ENCODE results near the gene POU2F1. TPM values are rescaled to one million over a fixed set of nuclear protein-coding genes. Genes with fewer than 3 reads are reported as not detected.

The POU2F1 gene
- polyA plus RNA-seq, 1 donor from 2014 or later = 10.9 TPM

DNA sequence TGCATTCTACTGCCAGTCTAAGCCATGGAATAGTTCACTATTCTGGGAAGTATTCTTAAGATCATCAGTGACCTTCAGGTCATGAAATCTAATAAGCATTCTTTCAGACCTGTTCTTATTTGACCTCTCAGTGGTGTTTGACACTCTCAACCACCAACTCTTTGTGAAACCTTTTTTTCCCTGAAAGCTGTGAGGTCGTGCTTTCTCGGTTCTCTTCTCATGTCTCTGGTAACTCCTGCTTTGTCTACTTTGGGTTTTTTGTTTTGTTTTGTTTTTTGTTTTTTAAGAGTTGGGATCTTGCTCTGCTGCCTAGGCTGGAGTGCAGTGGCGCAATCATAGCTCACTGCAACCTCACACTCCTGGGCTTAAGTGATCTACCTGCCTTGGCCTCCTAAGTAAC is 56.3 kb downstream of the POU2F1 start:
- H3F3A ChIP-seq (ENCODE audit: insufficient read depth, low read length, poor library complexity, severe bottlenecking) = no peaks in the 10 kb centered on the region
- TF ChIP-seq, protein P1, sequence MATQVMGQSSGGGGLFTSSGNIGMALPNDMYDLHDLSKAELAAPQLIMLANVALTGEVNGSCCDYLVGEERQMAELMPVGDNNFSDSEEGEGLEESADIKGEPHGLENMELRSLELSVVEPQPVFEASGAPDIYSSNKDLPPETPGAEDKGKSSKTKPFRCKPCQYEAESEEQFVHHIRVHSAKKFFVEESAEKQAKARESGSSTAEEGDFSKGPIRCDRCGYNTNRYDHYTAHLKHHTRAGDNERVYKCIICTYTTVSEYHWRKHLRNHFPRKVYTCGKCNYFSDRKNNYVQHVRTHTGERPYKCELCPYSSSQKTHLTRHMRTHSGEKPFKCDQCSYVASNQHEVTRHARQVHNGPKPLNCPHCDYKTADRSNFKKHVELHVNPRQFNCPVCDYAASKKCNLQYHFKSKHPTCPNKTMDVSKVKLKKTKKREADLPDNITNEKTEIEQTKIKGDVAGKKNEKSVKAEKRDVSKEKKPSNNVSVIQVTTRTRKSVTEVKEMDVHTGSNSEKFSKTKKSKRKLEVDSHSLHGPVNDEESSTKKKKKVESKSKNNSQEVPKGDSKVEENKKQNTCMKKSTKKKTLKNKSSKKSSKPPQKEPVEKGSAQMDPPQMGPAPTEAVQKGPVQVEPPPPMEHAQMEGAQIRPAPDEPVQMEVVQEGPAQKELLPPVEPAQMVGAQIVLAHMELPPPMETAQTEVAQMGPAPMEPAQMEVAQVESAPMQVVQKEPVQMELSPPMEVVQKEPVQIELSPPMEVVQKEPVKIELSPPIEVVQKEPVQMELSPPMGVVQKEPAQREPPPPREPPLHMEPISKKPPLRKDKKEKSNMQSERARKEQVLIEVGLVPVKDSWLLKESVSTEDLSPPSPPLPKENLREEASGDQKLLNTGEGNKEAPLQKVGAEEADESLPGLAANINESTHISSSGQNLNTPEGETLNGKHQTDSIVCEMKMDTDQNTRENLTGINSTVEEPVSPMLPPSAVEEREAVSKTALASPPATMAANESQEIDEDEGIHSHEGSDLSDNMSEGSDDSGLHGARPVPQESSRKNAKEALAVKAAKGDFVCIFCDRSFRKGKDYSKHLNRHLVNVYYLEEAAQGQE (IDR thresholded peaks at IDR 0.05; ENCODE audit: borderline replicate concordance) = no peak
- TF ChIP-seq SMC3 (conservative IDR thresholded peaks at IDR 0.05; ENCODE audit: poor library complexity) (no peak), EZH2 (IDR thresholded peaks at IDR 0.05; ENCODE audit: borderline replicate concordance, insufficient read depth, low read length, poor library complexity, severe bottlenecking) (no peak), TAF1 (IDR thresholded peaks at IDR 0.05; ENCODE audit: low read depth) (no peak), EP300 (conservative IDR thresholded peaks at IDR 0.05; ENCODE audit: poor library complexity, severe bottlenecking) (no peak), MXI1 (conservative IDR thresholded peaks at IDR 0.05; ENCODE audit: poor library complexity, severe bottlenecking) (no peak), POLR2AphosphoS5 (IDR thresholded peaks at IDR 0.05) (no peak), RAD21 (conservative IDR thresholded peaks at IDR 0.05) (no peak)
- TF ChIP-seq, protein P2, sequence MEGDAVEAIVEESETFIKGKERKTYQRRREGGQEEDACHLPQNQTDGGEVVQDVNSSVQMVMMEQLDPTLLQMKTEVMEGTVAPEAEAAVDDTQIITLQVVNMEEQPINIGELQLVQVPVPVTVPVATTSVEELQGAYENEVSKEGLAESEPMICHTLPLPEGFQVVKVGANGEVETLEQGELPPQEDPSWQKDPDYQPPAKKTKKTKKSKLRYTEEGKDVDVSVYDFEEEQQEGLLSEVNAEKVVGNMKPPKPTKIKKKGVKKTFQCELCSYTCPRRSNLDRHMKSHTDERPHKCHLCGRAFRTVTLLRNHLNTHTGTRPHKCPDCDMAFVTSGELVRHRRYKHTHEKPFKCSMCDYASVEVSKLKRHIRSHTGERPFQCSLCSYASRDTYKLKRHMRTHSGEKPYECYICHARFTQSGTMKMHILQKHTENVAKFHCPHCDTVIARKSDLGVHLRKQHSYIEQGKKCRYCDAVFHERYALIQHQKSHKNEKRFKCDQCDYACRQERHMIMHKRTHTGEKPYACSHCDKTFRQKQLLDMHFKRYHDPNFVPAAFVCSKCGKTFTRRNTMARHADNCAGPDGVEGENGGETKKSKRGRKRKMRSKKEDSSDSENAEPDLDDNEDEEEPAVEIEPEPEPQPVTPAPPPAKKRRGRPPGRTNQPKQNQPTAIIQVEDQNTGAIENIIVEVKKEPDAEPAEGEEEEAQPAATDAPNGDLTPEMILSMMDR (IDR thresholded peaks at IDR 0.05; ENCODE audit: poor library complexity, severe bottlenecking) = no peak
- H3K27ac ChIP-seq (ENCODE audit: low read length) = no peak overlapping the region
- H4K20me1 ChIP-seq (ENCODE audit: insufficient read depth) = no peaks in the 10 kb centered on the region
- H3K9me3 ChIP-seq (ENCODE audit: low read length) = no peaks in the 10 kb centered on the region
- H2AFZ ChIP-seq (ENCODE audit: low read depth, low read length) = no peak overlapping the region
- no peak overlapping the region for H3K4me3 ChIP-seq (ENCODE audit: low read length)
- no peaks in the 10 kb centered on the region for H3K9me2 ChIP-seq (ENCODE audit: insufficient read depth, low read length)
- no peak overlapping the region for H3K4me2 ChIP-seq (ENCODE audit: low read length)
- no peaks in the 10 kb centered on the region for H3K36me3 ChIP-seq (ENCODE audit: insufficient read depth, low read length)
- H3K9ac ChIP-seq (ENCODE audit: low read length) = no peak overlapping the region
- H3K27me3 ChIP-seq (ENCODE audit: insufficient read depth, low read depth, low read length) = no peaks in the 10 kb centered on the region
- H3K79me2 ChIP-seq (replicated peaks; ENCODE audit: insufficient read depth, low read length) = peaks cover 36% of the 10 kb centered on the region

DNA sequence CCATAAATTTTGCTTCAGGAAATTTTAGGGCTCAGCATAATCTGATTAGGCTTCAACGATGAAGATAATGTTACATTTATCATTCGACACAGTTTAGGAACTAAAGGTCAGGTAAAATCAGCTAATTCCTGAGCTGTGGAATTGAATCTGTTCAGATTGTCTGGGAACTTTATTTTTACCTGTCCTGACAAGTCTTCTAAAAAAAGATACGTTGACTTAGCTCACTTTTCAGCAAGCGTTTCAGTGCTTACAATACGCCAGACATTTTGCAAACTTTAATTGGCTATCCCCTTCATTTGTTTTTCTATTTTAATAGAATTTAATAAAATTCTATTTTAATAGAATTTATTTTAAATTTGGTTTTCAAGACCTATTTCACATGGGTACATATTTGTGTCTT is 57.8 kb downstream of the POU2F1 start:
- Histone ChIP-seq H3K27me3 (ENCODE audit: insufficient read depth, low read depth, low read length) (no peaks in the 10 kb centered on the region), H3K4me3 (ENCODE audit: low read length) (no peak overlapping the region), H3K9me3 (ENCODE audit: low read length) (no peaks in the 10 kb centered on the region), H3K9ac (ENCODE audit: low read length) (no peak overlapping the region), H3K9me2 (ENCODE audit: insufficient read depth, low read length) (no peaks in the 10 kb centered on the region), H2AFZ (ENCODE audit: low read depth, low read length) (no peak overlapping the region), H3F3A (ENCODE audit: insufficient read depth, low read length, poor library complexity, severe bottlenecking) (no peaks in the 10 kb centered on the region), H4K20me1 (ENCODE audit: insufficient read depth) (no peaks in the 10 kb centered on the region), H3K79me2 (replicated peaks; ENCODE audit: insufficient read depth, low read length) (peaks cover 35% of the 10 kb centered on the region), H3K36me3 (ENCODE audit: insufficient read depth, low read length) (no peaks in the 10 kb centered on the region), H3K27ac (ENCODE audit: low read length) (no peak overlapping the region), H3K4me2 (ENCODE audit: low read length) (no peak overlapping the region)
- TF ChIP-seq TAF1 (IDR thresholded peaks at IDR 0.05; ENCODE audit: low read depth) = no peak
- TF ChIP-seq, protein P2 (IDR thresholded peaks at IDR 0.05; ENCODE audit: poor library complexity, severe bottlenecking) = no peak
- TF ChIP-seq POLR2AphosphoS5 (IDR thresholded peaks at IDR 0.05) = no peak
- TF ChIP-seq, protein P1 (IDR thresholded peaks at IDR 0.05; ENCODE audit: borderline replicate concordance) = no peak
- TF ChIP-seq MXI1 (conservative IDR thresholded peaks at IDR 0.05; ENCODE audit: poor library complexity, severe bottlenecking) = no peak
